ENCODE measurements around the gene TP53TG5. TPM values are rescaled to one million over a fixed set of nuclear protein-coding genes. Genes with fewer than 3 reads are reported as not detected.
A peak's percentile ranks its signal among the peaks of the same experiment; 100 is the strongest.

The TP53TG5 gene
- total RNA-seq, 1 donor from 2014 or later, result not detected

- no peak overlapping the region for H3K27ac ChIP-seq
Measured at GRCh38 chr20:45325371-45325770, 52.8 kb downstream of the TP53TG5 start.

GRCh38 chr20:45323731-45324130, 54.4 kb downstream of the TP53TG5 start:
- no peak for DNase-seq
- Histone ChIP-seq H3K4me1 (no peaks in the 10 kb centered on the region), H3K36me3 (peaks cover 30% of the 10 kb centered on the region), H3K27me3 (ENCODE audit: low read depth) (no peaks in the 10 kb centered on the region), H3K27ac (no peak overlapping the region), H3K4me3 (no peak overlapping the region), H3K9me3 (no peaks in the 10 kb centered on the region)
- peak; percentile 11 to 19 for ATAC-seq
- intact Hi-C loops (cut with DNase I), result no loop called here
- TF ChIP-seq CTCF (IDR thresholded peaks at IDR 0.05), result no peak

More at GRCh38 chr20:45325371-45325770, 52.8 kb downstream of the TP53TG5 start:
- Histone ChIP-seq H3K27me3 (ENCODE audit: low read depth) (no peaks in the 10 kb centered on the region), H3K9me3 (no peaks in the 10 kb centered on the region), H3K36me3 (peaks cover 46% of the 10 kb centered on the region), H3K4me1 (no peaks in the 10 kb centered on the region), H3K4me3 (no peak overlapping the region)
- intact Hi-C loops (cut with DNase I), result no loop called here
- DNase-seq (no peak), ATAC-seq (no peak)
- no peak for TF ChIP-seq CTCF (IDR thresholded peaks at IDR 0.05)

- Histone ChIP-seq H3K27ac (no peak overlapping the region), H3K36me3 (peaks cover 22% of the 10 kb centered on the region), H3K4me1 (no peaks in the 10 kb centered on the region), H3K27me3 (ENCODE audit: low read depth) (no peaks in the 10 kb centered on the region), H3K4me3 (no peak overlapping the region), H3K9me3 (no peaks in the 10 kb centered on the region)
- intact Hi-C loops (cut with DNase I), result no loop called here
- peak; percentile 33 for TF ChIP-seq CTCF (IDR thresholded peaks at IDR 0.05)
- ATAC-seq (peak; percentile 69 to 77), DNase-seq (peak; percentile 78)
Measured at GRCh38 chr20:45322952-45323383, 55.2 kb downstream of the TP53TG5 start.

Small RNA genes within 50 kb of the gene (microRNA-seq; reads per million reads assigned to microRNA genes)
- not detected for gene MIR6812 (ENCODE audit: borderline number of aligned reads)

Other genes with a start within 250 kb of the TP53TG5 start
- gene PI3, start 203.4 kb downstream of the TP53TG5 start, total RNA-seq, result 9.2 TPM
- not detected for gene SEMG1, start 171.3 kb downstream of the TP53TG5 start, total RNA-seq
- not detected for gene SEMG2, start 157.0 kb downstream of the TP53TG5 start, total RNA-seq
- gene SLPI, start 123.8 kb downstream of the TP53TG5 start, total RNA-seq, result 1,714 TPM
- gene RBPJL, start 71.5 kb downstream of the TP53TG5 start, total RNA-seq, result not detected
- gene MATN4, start 70.0 kb downstream of the TP53TG5 start, total RNA-seq, result not detected
- 259 TPM for gene SDC4, start 29.9 kb downstream of the TP53TG5 start, total RNA-seq
- gene SYS1, start 15.2 kb downstream of the TP53TG5 start, total RNA-seq, result 69.3 TPM
- 82.2 TPM for gene DBNDD2, start 30.0 kb upstream of the TP53TG5 start, total RNA-seq
- gene PIGT, start 37.8 kb upstream of the TP53TG5 start, total RNA-seq, result 78.7 TPM
- 172 TPM for gene WFDC2, start 91.4 kb upstream of the TP53TG5 start, total RNA-seq
- not detected for gene SPINT3, start 137.3 kb upstream of the TP53TG5 start, total RNA-seq
- not detected for gene WFDC6, start 161.2 kb upstream of the TP53TG5 start, total RNA-seq
- 0.38 TPM for gene EPPIN, start 169.1 kb upstream of the TP53TG5 start, total RNA-seq
- gene WFDC8, start 201.0 kb upstream of the TP53TG5 start, total RNA-seq, result not detected